Hematopoietic multipotent progenitor cell (in vitro differentiated cells): Measurements from ENCODE around the gene ANKRD23. TPM values are rescaled to one million over a fixed set of nuclear protein-coding genes. Genes with fewer than 3 reads are reported as not detected.
A peak's percentile ranks its signal among the peaks of the same experiment; 100 is the strongest.
"Not testable (repeated sequence)": the region's sequence is repeated elsewhere in the genome, so short reads cannot be mapped to it uniquely, and the experiment has no call there.

Experiments
- DNase-seq, 3 donors: peaks; one replicate each; pipeline ENCODE4 v3.0.0-alpha.2; 2011 to 2015; ENCODE audit warnings: low read depth in 2 of 3, low spot score in 2 of 3
- total RNA-seq: library from RNA; depleted of rRNA; stranded (reverse); fragments of >200 nt; gene quantifications from one replicate; pipeline ENCODE4 v1.2.3, GENCODE V29; 2012

The ANKRD23 gene
- total RNA-seq, 1 donor = 6.2 TPM

- DNase-seq = peak in 2 of 3 donors; percentile 41 to 58
Observed at GRCh38 chr2:96819128-96819875, 24.5 kb downstream of the ANKRD23 start.

GRCh38 chr2:96817882-96818281, 25.9 kb downstream of the ANKRD23 start:
- DNase-seq = no peak

GRCh38 chr2:96816836-96817702, 26.8 kb downstream of the ANKRD23 start:
- DNase-seq = no peak

GRCh38 chr2:96816127-96816835, 27.5 kb downstream of the ANKRD23 start, which contains the start of gene CNNM3:
Gene CNNM3 (plus strand): TSS chr2:96816268. CDS start chr2:96816278, 10 bp downstream.
- DNase-seq = peak; percentile 81 to 95 (median 92)

- peak in 1 of 3 donors; percentile 27 for DNase-seq
Observed at GRCh38 chr2:96815326-96816126, 28.3 kb downstream of the ANKRD23 start.

- DNase-seq = no peak
Observed at GRCh38 chr2:96813656-96814055, 30.2 kb downstream of the ANKRD23 start.

- DNase-seq = no peak
Observed at GRCh38 chr2:96811917-96812316, 31.9 kb downstream of the ANKRD23 start.

- DNase-seq = no peak
Observed at GRCh38 chr2:96810783-96811192, 33.0 kb downstream of the ANKRD23 start.

- no peak for DNase-seq
Observed at GRCh38 chr2:96809951-96810782, 33.7 kb downstream of the ANKRD23 start.

GRCh38 chr2:96809216-96809882, 34.5 kb downstream of the ANKRD23 start:
- DNase-seq = no peak

GRCh38 chr2:96808176-96808837, 35.5 kb downstream of the ANKRD23 start:
- DNase-seq = no peak

- DNase-seq = no peak
Observed at GRCh38 chr2:96807127-96807471, 36.7 kb downstream of the ANKRD23 start.

- DNase-seq = no peak
Observed at GRCh38 chr2:96806468-96807126, 37.2 kb downstream of the ANKRD23 start.

- DNase-seq = not testable (repeated sequence)
Observed at GRCh38 chr2:96805946-96806345, 37.9 kb downstream of the ANKRD23 start.

- no peak for DNase-seq
Observed at GRCh38 chr2:96804986-96805385, 38.8 kb downstream of the ANKRD23 start.

- no peak for DNase-seq
Observed at GRCh38 chr2:96802721-96803120, 41.1 kb downstream of the ANKRD23 start.

- no peak for DNase-seq
Observed at GRCh38 chr2:96801786-96802595, 41.8 kb downstream of the ANKRD23 start.
